ENCODE data around the gene COL3A1. TPM values are rescaled to one million over a fixed set of nuclear protein-coding genes. Genes with fewer than 3 reads are reported as not detected.

The COL3A1 gene
- total RNA-seq, 1 donor from 2014 or later, result not detected

GRCh38 chr2:188975497-188976102 is 1.4 kb downstream of the COL3A1 start:
- intact Hi-C loops (cut with micrococcal nuclease), result no loop called here

GRCh38 chr2:188976545-188977268 is 2.5 kb downstream of the COL3A1 start:
- intact Hi-C loops (cut with micrococcal nuclease), result no loop called here

GRCh38 chr2:188977317-188977716 is 3.1 kb downstream of the COL3A1 start:
- intact Hi-C loops (cut with micrococcal nuclease), result no loop called here

GRCh38 chr2:188978291-188979081 is 4.3 kb downstream of the COL3A1 start:
- intact Hi-C loops (cut with micrococcal nuclease), result no loop called here

- intact Hi-C loops (cut with micrococcal nuclease), result no loop called here
Observed at GRCh38 chr2:188979187-188980114, 5.3 kb downstream of the COL3A1 start.

GRCh38 chr2:188983427-188984064 is 9.4 kb downstream of the COL3A1 start:
- intact Hi-C loops (cut with micrococcal nuclease), result no loop called here

- intact Hi-C loops (cut with micrococcal nuclease), result no loop called here
Observed at GRCh38 chr2:188984065-188984491, 9.9 kb downstream of the COL3A1 start.

- intact Hi-C loops (cut with micrococcal nuclease), result no loop called here
Observed at GRCh38 chr2:188984680-188985079, 10.5 kb downstream of the COL3A1 start.

- intact Hi-C loops (cut with micrococcal nuclease), result no loop called here
Observed at GRCh38 chr2:188986839-188987238, 12.7 kb downstream of the COL3A1 start.

- intact Hi-C loops (cut with micrococcal nuclease), result no loop called here
Observed at GRCh38 chr2:188993247-188993646, 19.1 kb downstream of the COL3A1 start.

- intact Hi-C loops (cut with micrococcal nuclease), result no loop called here
Observed at GRCh38 chr2:188997263-188997662, 23.1 kb downstream of the COL3A1 start.

- intact Hi-C loops (cut with micrococcal nuclease), result no loop called here
Observed at GRCh38 chr2:189000221-189000620, 26.0 kb downstream of the COL3A1 start.

GRCh38 chr2:189002079-189002478 is 27.9 kb downstream of the COL3A1 start:
- intact Hi-C loops (cut with micrococcal nuclease), result no loop called here

- intact Hi-C loops (cut with micrococcal nuclease), result no loop called here
Observed at GRCh38 chr2:189008555-189009262, 34.5 kb downstream of the COL3A1 start.

- intact Hi-C loops (cut with micrococcal nuclease), result no loop called here
Observed at GRCh38 chr2:189010536-189010935, 36.4 kb downstream of the COL3A1 start.

- intact Hi-C loops (cut with micrococcal nuclease), result no loop called here
Observed at GRCh38 chr2:189012351-189012750, 38.2 kb downstream of the COL3A1 start.

- intact Hi-C loops (cut with micrococcal nuclease), result no loop called here
Observed at GRCh38 chr2:189013031-189013430, 38.9 kb downstream of the COL3A1 start.

- intact Hi-C loops (cut with micrococcal nuclease), result no loop called here
Observed at GRCh38 chr2:189013671-189014448, 39.7 kb downstream of the COL3A1 start.

- intact Hi-C loops (cut with micrococcal nuclease), result no loop called here
Observed at GRCh38 chr2:189014449-189015138, 40.4 kb downstream of the COL3A1 start.
